ENCODE data around the gene GPC1. TPM values are rescaled to one million over a fixed set of nuclear protein-coding genes. Genes with fewer than 3 reads are reported as not detected.
A peak's percentile ranks its signal among the peaks of the same experiment; 100 is the strongest.
"Not testable (repeated sequence)": the region's sequence is repeated elsewhere in the genome, so short reads cannot be mapped to it uniquely, and the experiment has no call there.

The GPC1 gene
- total RNA-seq, 2 donors from 2014 or later: 69.5 to 83.1 TPM

- peak; percentile 64 for DNase-seq (ENCODE audit: low spot score)
- intact Hi-C loops (cut with DNase I): no loop called here
These were observed 36.8 kb downstream of the GPC1 start for GRCh38 chr2:240472078-240472790.

GRCh38 chr2:240473211-240473610 lies 37.7 kb downstream of the GPC1 start:
- intact Hi-C loops (cut with DNase I): no loop called here
- DNase-seq (ENCODE audit: low spot score): no peak

- peak; percentile 45 for DNase-seq (ENCODE audit: low spot score)
- intact Hi-C loops (cut with DNase I): no loop called here
These were observed 42.5 kb downstream of the GPC1 start for GRCh38 chr2:240477916-240478315.

- DNase-seq (ENCODE audit: low spot score): peak; percentile 60
- intact Hi-C loops (cut with DNase I): no loop called here
These were observed 43.1 kb downstream of the GPC1 start for GRCh38 chr2:240478346-240479110.

GRCh38 chr2:240479111-240479501 lies 43.6 kb downstream of the GPC1 start:
- intact Hi-C loops (cut with DNase I): no loop called here
- DNase-seq (ENCODE audit: low spot score): peak; percentile 35

GRCh38 chr2:240480834-240481623 lies 45.6 kb downstream of the GPC1 start:
- intact Hi-C loops (cut with DNase I): no loop called here
- peak; percentile 71 for DNase-seq (ENCODE audit: low spot score)

- intact Hi-C loops (cut with DNase I): no loop called here
- peak; percentile 40 for DNase-seq (ENCODE audit: low spot score)
These were observed 46.3 kb downstream of the GPC1 start for GRCh38 chr2:240481720-240482119.

GRCh38 chr2:240482141-240482540 lies 46.7 kb downstream of the GPC1 start:
- DNase-seq (ENCODE audit: low spot score): peak; percentile 54
- intact Hi-C loops (cut with DNase I): no loop called here

- no peak for DNase-seq (ENCODE audit: low spot score)
- intact Hi-C loops (cut with DNase I): no loop called here
These were observed 56.0 kb downstream of the GPC1 start for GRCh38 chr2:240491483-240491882.

GRCh38 chr2:240494194-240494793 lies 58.8 kb downstream of the GPC1 start:
- intact Hi-C loops (cut with DNase I): no loop called here
- DNase-seq (ENCODE audit: low spot score): peak; percentile 36

GRCh38 chr2:240494942-240495341 lies 59.5 kb downstream of the GPC1 start:
- DNase-seq (ENCODE audit: low spot score); intact Hi-C loops (cut with DNase I): not testable (repeated sequence)

- intact Hi-C loops (cut with DNase I); DNase-seq (ENCODE audit: low spot score): not testable (repeated sequence)
These were observed 61.6 kb downstream of the GPC1 start for GRCh38 chr2:240497082-240497481.

- intact Hi-C loops (cut with DNase I): no loop called here
- DNase-seq (ENCODE audit: low spot score): peak; percentile 63
These were observed 62.9 kb downstream of the GPC1 start for GRCh38 chr2:240498171-240498957.

GRCh38 chr2:240498958-240499260 lies 63.4 kb downstream of the GPC1 start:
- DNase-seq (ENCODE audit: low spot score): peak; percentile 50
- intact Hi-C loops (cut with DNase I): no loop called here

- DNase-seq (ENCODE audit: low spot score): peak; percentile 79
- intact Hi-C loops (cut with DNase I): no loop called here
These were observed 64.1 kb downstream of the GPC1 start for GRCh38 chr2:240499309-240500301.

- peak; percentile 73 for DNase-seq (ENCODE audit: low spot score)
- intact Hi-C loops (cut with DNase I): no loop called here
These were observed 65.3 kb downstream of the GPC1 start for GRCh38 chr2:240500561-240501423.

GRCh38 chr2:240501531-240501991 lies 66.1 kb downstream of the GPC1 start:
- peak; percentile 50 for DNase-seq (ENCODE audit: low spot score)
- intact Hi-C loops (cut with DNase I): no loop called here

Measured in posterior vena cava (tissue), 2 donors.